ENCODE results near the gene HSP90AB1.

DNA sequence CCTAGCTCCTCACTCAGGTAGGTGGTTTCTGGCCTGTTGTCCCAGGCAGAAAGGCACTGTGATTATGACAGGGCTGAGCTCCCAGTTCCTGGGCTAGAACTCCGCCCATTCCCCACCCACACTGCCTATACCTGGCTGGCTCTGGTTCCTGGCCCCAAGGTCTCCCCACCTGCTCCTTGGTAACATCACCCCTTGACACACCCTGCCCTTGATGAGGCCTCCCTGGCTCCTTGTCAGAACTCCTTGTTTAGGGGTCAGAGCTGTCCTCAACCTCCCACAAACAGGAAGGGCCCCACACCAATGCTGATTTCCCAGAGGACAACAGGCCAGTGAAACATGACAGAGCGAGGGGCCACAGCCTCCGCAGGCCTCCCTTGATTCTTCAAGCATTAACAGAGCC lies 45.7 kb upstream of the HSP90AB1 start:
- TF ChIP-seq, protein P1, sequence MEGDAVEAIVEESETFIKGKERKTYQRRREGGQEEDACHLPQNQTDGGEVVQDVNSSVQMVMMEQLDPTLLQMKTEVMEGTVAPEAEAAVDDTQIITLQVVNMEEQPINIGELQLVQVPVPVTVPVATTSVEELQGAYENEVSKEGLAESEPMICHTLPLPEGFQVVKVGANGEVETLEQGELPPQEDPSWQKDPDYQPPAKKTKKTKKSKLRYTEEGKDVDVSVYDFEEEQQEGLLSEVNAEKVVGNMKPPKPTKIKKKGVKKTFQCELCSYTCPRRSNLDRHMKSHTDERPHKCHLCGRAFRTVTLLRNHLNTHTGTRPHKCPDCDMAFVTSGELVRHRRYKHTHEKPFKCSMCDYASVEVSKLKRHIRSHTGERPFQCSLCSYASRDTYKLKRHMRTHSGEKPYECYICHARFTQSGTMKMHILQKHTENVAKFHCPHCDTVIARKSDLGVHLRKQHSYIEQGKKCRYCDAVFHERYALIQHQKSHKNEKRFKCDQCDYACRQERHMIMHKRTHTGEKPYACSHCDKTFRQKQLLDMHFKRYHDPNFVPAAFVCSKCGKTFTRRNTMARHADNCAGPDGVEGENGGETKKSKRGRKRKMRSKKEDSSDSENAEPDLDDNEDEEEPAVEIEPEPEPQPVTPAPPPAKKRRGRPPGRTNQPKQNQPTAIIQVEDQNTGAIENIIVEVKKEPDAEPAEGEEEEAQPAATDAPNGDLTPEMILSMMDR (conservative IDR thresholded peaks at IDR 0.05) = no peak
- TF ChIP-seq ZFX (IDR thresholded peaks at IDR 0.05) = no peak
